Fibroblast of mammary gland (primary cell): ENCODE measurements around the gene ALG14.

Experiments used
- DNase-seq: peaks from one replicate; pipeline ENCODE4 v3.0.0-alpha.2; 2010; ENCODE audit warnings: low read depth
- H3K4me3 ChIP-seq: 2 replicates; pipeline ENCODE4 v1.5.1; 2011; ENCODE audit warnings: low read depth, mild to moderate bottlenecking, low read length, moderate library complexity; ENCODE audit not compliant: control insufficient read depth
- CTCF ChIP-seq: conservative IDR thresholded peaks from 2 replicates; pipeline ENCODE4 v1.5.1; 2011; ENCODE audit warnings: low read depth, low read length, inconsistent platforms; ENCODE audit not compliant: control insufficient read depth, insufficient read depth

Gene ALG14

GRCh38 chr1:95073446-95073845, 695 bp upstream of the ALG14 start:
- peak overlapping the region; percentile 92 for H3K4me3 ChIP-seq
- no peak for TF ChIP-seq CTCF
- no peak for DNase-seq

GRCh38 chr1:95072117-95072516, 634 bp downstream of the ALG14 start:
- peak overlapping the region; percentile 92 for H3K4me3 ChIP-seq
- DNase-seq = no peak
- TF ChIP-seq CTCF = no peak

DNA sequence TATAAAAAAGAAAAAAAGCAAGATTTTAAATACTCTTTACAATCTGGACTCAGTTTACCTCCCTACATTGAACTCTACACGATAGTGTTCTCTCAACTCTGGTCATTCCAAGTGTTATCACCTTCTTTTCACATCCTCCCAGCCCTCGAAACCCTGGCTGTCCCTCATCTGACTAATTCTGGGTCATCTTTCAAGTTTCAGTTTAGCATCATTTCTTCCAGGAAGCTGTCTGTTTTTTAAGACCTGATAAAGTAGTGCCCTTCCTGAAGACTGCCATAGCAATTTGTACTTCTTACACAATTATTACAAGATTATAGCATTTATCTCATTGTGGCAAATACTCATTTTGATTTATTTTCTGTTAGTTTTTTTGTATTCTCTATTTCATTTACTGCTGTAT, 1.2 kb downstream of the ALG14 start:
- H3K4me3 ChIP-seq = peak overlapping the region; percentile 92
- DNase-seq = no peak
- TF ChIP-seq CTCF = no peak

- no peak for TF ChIP-seq CTCF
- no peak for DNase-seq
- H3K4me3 ChIP-seq = no peak overlapping the region
Measured at GRCh38 chr1:95069710-95070093, 3.0 kb downstream of the ALG14 start.

DNA sequence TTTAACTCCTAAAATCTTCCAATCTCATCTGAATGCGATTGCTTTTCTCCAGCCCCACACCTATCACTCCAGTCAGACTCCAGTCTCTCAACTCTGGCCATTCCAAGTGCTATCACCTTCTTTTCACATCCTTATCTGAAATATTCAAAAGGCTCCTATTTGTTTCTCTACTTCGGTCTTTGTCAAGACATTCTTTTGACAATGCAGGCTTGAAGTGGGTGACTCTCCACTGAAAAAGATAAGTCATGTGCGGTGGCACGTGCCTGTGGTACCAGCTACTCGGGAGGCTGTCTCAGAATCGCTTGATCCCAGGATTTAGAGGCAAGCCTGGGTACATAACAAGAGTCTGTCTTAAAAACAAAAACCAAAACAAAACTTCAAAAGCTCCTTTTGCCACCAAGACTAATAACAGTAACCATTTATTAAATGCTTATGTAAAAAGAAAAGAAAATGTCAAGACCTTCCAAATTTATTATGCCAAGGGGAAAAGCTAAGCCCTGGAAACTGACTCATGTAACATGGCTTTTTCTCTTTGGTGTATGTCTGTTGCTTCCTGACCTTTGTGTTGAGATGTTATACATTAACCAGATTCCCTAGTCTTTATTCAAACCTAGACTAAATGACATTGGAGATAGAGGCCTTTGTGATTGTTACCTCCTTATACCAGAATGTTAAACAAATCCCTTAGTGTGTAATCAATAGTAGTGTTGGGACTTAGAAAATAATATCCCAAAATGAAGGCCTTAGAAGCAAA, 3.6 kb downstream of the ALG14 start:
- H3K4me3 ChIP-seq = no peak overlapping the region
- no peak for TF ChIP-seq CTCF
- DNase-seq = no peak

DNA sequence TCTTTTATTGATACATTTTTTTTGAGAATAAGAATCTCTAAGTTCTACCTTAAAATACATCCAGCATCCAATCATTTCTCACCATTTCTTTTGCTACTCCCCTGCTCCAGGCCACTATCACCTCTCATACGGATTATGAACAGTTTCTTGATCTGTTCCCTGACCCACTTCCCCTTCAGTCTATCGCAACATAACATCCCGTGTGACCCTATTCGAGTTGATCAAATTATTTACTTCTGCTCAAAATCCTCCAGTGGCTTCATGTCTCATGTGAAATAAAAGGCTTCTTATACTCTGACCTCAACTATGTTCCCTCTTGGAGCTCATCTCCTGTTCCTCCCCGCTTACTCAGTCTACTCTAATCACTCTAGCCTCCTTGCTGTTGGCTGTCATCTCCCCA, 5.2 kb downstream of the ALG14 start:
- TF ChIP-seq CTCF = no peak
- H3K4me3 ChIP-seq = no peak overlapping the region
- DNase-seq = no peak

- no peak for TF ChIP-seq CTCF
- no peak overlapping the region for H3K4me3 ChIP-seq
- DNase-seq = peak; percentile 17
Measured at GRCh38 chr1:95067062-95067461, 5.7 kb downstream of the ALG14 start.
